Measurements from ENCODE around the gene MYO10.
"Not testable (repeated sequence)": the region's sequence is repeated elsewhere in the genome, so short reads cannot be mapped to it uniquely, and the experiment has no call there.

The MYO10 gene

GRCh38 chr5:16862777-16863176 lies 73.3 kb downstream of the MYO10 start:
- DNase-seq (ENCODE audit: low spot score): no peak

- DNase-seq (ENCODE audit: low spot score): no peak
These were observed 76.7 kb downstream of the MYO10 start for GRCh38 chr5:16859346-16859745.

- DNase-seq (ENCODE audit: low spot score): no peak
These were observed 77.9 kb downstream of the MYO10 start for GRCh38 chr5:16858151-16858550.

- no peak for DNase-seq (ENCODE audit: low spot score)
These were observed 78.5 kb downstream of the MYO10 start for GRCh38 chr5:16857635-16858034.

GRCh38 chr5:16856531-16856930 lies 79.6 kb downstream of the MYO10 start:
- no peak for DNase-seq (ENCODE audit: low spot score)

- DNase-seq (ENCODE audit: low spot score): no peak
These were observed 80.2 kb downstream of the MYO10 start for GRCh38 chr5:16855898-16856297.

- DNase-seq (ENCODE audit: low spot score): no peak
These were observed 80.6 kb downstream of the MYO10 start for GRCh38 chr5:16855485-16855884.

- DNase-seq (ENCODE audit: low spot score): no peak
These were observed 81.7 kb downstream of the MYO10 start for GRCh38 chr5:16854351-16854750.

- no peak for DNase-seq (ENCODE audit: low spot score)
These were observed 82.6 kb downstream of the MYO10 start for GRCh38 chr5:16853518-16853917.

GRCh38 chr5:16852251-16853005 lies 83.7 kb downstream of the MYO10 start:
- no peak for DNase-seq (ENCODE audit: low spot score)

- DNase-seq (ENCODE audit: low spot score): no peak
These were observed 86.3 kb downstream of the MYO10 start for GRCh38 chr5:16849775-16850174.

GRCh38 chr5:16849181-16849580 lies 86.9 kb downstream of the MYO10 start:
- no peak for DNase-seq (ENCODE audit: low spot score)

GRCh38 chr5:16844952-16845351 lies 91.1 kb downstream of the MYO10 start:
- DNase-seq (ENCODE audit: low spot score): no peak

GRCh38 chr5:16842896-16843295 lies 93.2 kb downstream of the MYO10 start:
- no peak for DNase-seq (ENCODE audit: low spot score)

GRCh38 chr5:16841416-16841815 lies 94.7 kb downstream of the MYO10 start:
- DNase-seq (ENCODE audit: low spot score): no peak

GRCh38 chr5:16837305-16837704 lies 98.8 kb downstream of the MYO10 start:
- no peak for DNase-seq (ENCODE audit: low spot score)

GRCh38 chr5:16834029-16834428 lies 102.1 kb downstream of the MYO10 start:
- DNase-seq (ENCODE audit: low spot score): no peak

GRCh38 chr5:16831326-16831725 lies 104.8 kb downstream of the MYO10 start:
- DNase-seq (ENCODE audit: low spot score): not testable (repeated sequence)

GRCh38 chr5:16827755-16828154 lies 108.3 kb downstream of the MYO10 start:
- DNase-seq (ENCODE audit: low spot score): no peak

GRCh38 chr5:16826379-16827125 lies 109.5 kb downstream of the MYO10 start:
- no peak for DNase-seq (ENCODE audit: low spot score)

- DNase-seq (ENCODE audit: low spot score): no peak
These were observed 116.4 kb downstream of the MYO10 start for GRCh38 chr5:16819522-16820167.

GRCh38 chr5:16815432-16815831 lies 120.7 kb downstream of the MYO10 start:
- no peak for DNase-seq (ENCODE audit: low spot score)

GRCh38 chr5:16812911-16813310 lies 123.2 kb downstream of the MYO10 start:
- DNase-seq (ENCODE audit: low spot score): peak; percentile 35

Measured in SW480 (cell line).